H1 (cell line): ENCODE measurements around the gene PPP1R14C. TPM values are rescaled to one million over a fixed set of nuclear protein-coding genes. Genes with fewer than 3 reads are reported as not detected.
A peak's percentile ranks its signal among the peaks of the same experiment; 100 is the strongest.

Source experiments
- CTCF ChIA-PET: fragments of 300-600 bp; sonication (Branson Sonifier 250); formaldehyde crosslinking; loops from one replicate; lab custom pipeline; 2021; ENCODE audit not compliant: partially characterized antibody; lab: Charles Lee
- POLR2A ChIA-PET: fragments of 300-600 bp; sonication (Branson Sonifier 250); formaldehyde crosslinking; loops from one replicate; lab custom pipeline; 2021; ENCODE audit warnings: inconsistent platforms; ENCODE audit not compliant: partially characterized antibody; lab: Charles Lee
- DNase-seq, 2 experiments: peaks; one replicate each; pipeline versions ENCODE4 v3.0.0 to v3.0.0-alpha.2; 2010 to 2022; ENCODE audit warnings: low spot score in 2 of 2, low read depth in 1 of 2, mixed read lengths in 1 of 2
- FAIRE-seq: peaks from 2 replicates; lab custom pipeline; 2011; peaks lifted over from hg19 to GRCh38; lab: Jason Lieb, UNC
- H2AFZ ChIP-seq: 2 replicates; pipeline ENCODE4 v1.8.1; 2012; ENCODE audit warnings: low read length, inconsistent platforms
- H2AK5ac ChIP-seq: 2 replicates; pipeline ENCODE4 v1.6.1; 2013; ENCODE audit warnings: low read depth, low read length
- H2BK120ac ChIP-seq: replicated peaks from 2 replicates; pipeline ENCODE3; 2013; ENCODE audit warnings: low read depth, low read length, inconsistent platforms
- H2BK12ac ChIP-seq: 2 replicates; pipeline ENCODE4 v1.6.1; 2013; ENCODE audit warnings: low read depth, low read length
- H2BK15ac ChIP-seq: 2 replicates; pipeline ENCODE4 v1.6.1; 2013; ENCODE audit warnings: low read length
- H2BK20ac ChIP-seq: 2 replicates; pipeline ENCODE4 v1.6.1; 2013; ENCODE audit warnings: low read length
- H2BK5ac ChIP-seq: 2 replicates; pipeline ENCODE4 v1.6.1; 2013; ENCODE audit warnings: low read depth, low read length
- H3K14ac ChIP-seq: 2 replicates; pipeline ENCODE4 v1.6.1; 2013; ENCODE audit warnings: inconsistent platforms; ENCODE audit not compliant: insufficient read length
- H3K18ac ChIP-seq: 2 replicates; pipeline ENCODE4 v1.6.1; 2013; ENCODE audit warnings: low read length; ENCODE audit errors: extremely low read depth
- H3K23ac ChIP-seq: 2 replicates; pipeline ENCODE4 v1.6.1; 2013; ENCODE audit warnings: inconsistent platforms; ENCODE audit not compliant: insufficient read length
- H3K23me2 ChIP-seq: 2 replicates; pipeline ENCODE4 v1.6.1; 2013; ENCODE audit warnings: low read depth, low read length
- H3K27ac ChIP-seq: 2 replicates; pipeline ENCODE4 v1.6.1; 2011; ENCODE audit warnings: low read depth, low read length, inconsistent platforms
- H3K27me3 ChIP-seq, 4 experiments: replicated peaks in 1 of 4; 1 replicate in 1 of 4; 2 replicates in 3 of 4; pipeline versions ENCODE4 v1.6.1 to v1.8.1; 2011 to 2013; ENCODE audit warnings: low read length in 3 of 4, mild to moderate bottlenecking in 3 of 4, inconsistent platforms in 2 of 4, mixed read lengths in 2 of 4, moderate library complexity in 1 of 4; ENCODE audit not compliant: control insufficient read depth in 3 of 4, insufficient read depth in 3 of 4; ENCODE audit errors: extremely low read depth in 1 of 4
- H3K36me3 ChIP-seq, 4 experiments: 2 replicates each; pipeline versions ENCODE4 v1.6.1 to v1.8.1; 2011 to 2013; ENCODE audit warnings: mild to moderate bottlenecking in 4 of 4, low read length in 3 of 4, moderate library complexity in 2 of 4, control low read depth in 1 of 4, inconsistent platforms in 1 of 4; ENCODE audit not compliant: insufficient read depth in 4 of 4, control insufficient read depth in 2 of 4
- H3K4ac ChIP-seq: replicated peaks from 2 replicates; pipeline ENCODE3; 2013; ENCODE audit warnings: low read length, low read depth, mixed read lengths, inconsistent platforms; ENCODE audit not compliant: insufficient read length
- H3K4me1 ChIP-seq, 4 experiments: replicated peaks in 1 of 4; 1 replicate in 1 of 4; 2 replicates in 3 of 4; pipeline versions ENCODE4 v1.6.1 to v1.8.1; 2011 to 2013; ENCODE audit warnings: low read length in 3 of 4, inconsistent platforms in 2 of 4, mixed read lengths in 1 of 4; ENCODE audit not compliant: insufficient read depth in 4 of 4, control insufficient read depth in 3 of 4
- H3K4me2 ChIP-seq, 2 experiments: 2 replicates each; pipeline versions ENCODE4 v1.6.1 to v1.8.1; 2011 to 2013; ENCODE audit warnings: low read depth in 2 of 2, low read length in 2 of 2, control low read depth in 1 of 2, inconsistent platforms in 1 of 2, mild to moderate bottlenecking in 1 of 2; ENCODE audit not compliant: insufficient read depth in 1 of 2
- H3K4me3 ChIP-seq, 4 experiments: fragments of 200-600, 300-600 bp in 1 of 4; sonication (generic), shearing (Covaris generic), sonication (Bioruptor Twin) in 1 of 4; 2 replicates each; pipeline versions ENCODE4 v1.5.1 to v1.8.1; 2011 to 2016; ENCODE audit warnings: low read length in 4 of 4, low read depth in 3 of 4, control low read depth in 2 of 4, inconsistent platforms in 2 of 4, mild to moderate bottlenecking in 2 of 4, mixed read lengths in 1 of 4, moderate library complexity in 1 of 4; ENCODE audit not compliant: insufficient read depth in 2 of 4; ENCODE audit errors: extremely low read depth in 1 of 4
- H3K56ac ChIP-seq: replicated peaks from 2 replicates; pipeline ENCODE3; 2013; ENCODE audit warnings: low read depth, mild to moderate bottlenecking, mixed read lengths, low read length, inconsistent platforms; ENCODE audit not compliant: insufficient read length
- H3K79me1 ChIP-seq: 2 replicates; pipeline ENCODE4 v1.6.1; 2013; ENCODE audit warnings: low read depth, low read length, control low read depth
- H3K79me2 ChIP-seq, 2 experiments: 2 replicates each; pipeline versions ENCODE4 v1.6.1 to v1.8.1; 2012 to 2013; ENCODE audit warnings: low read length in 2 of 2, mild to moderate bottlenecking in 2 of 2, inconsistent platforms in 1 of 2; ENCODE audit not compliant: insufficient read depth in 2 of 2, control insufficient read depth in 1 of 2
- H3K9ac ChIP-seq, 4 experiments: replicated peaks in 1 of 4; 1 replicate in 1 of 4; 2 replicates in 3 of 4; pipeline versions ENCODE4 v1.6.1 to v1.8.1; 2011 to 2013; ENCODE audit warnings: low read depth in 3 of 4, low read length in 3 of 4, control low read depth in 2 of 4, mild to moderate bottlenecking in 2 of 4, moderate library complexity in 2 of 4, inconsistent platforms in 1 of 4; ENCODE audit errors: extremely low read depth in 1 of 4
- H3K9me3 ChIP-seq, 2 experiments: 2 replicates each; pipeline versions ENCODE4 v1.6.1 to v1.8.1; 2012 to 2013; ENCODE audit warnings: mild to moderate bottlenecking in 2 of 2, moderate library complexity in 2 of 2, control low read depth in 1 of 2, inconsistent platforms in 1 of 2, low read depth in 1 of 2, low read length in 1 of 2, mixed read lengths in 1 of 2; ENCODE audit not compliant: insufficient read depth in 2 of 2
- H4K20me1 ChIP-seq, 2 experiments: replicated peaks in 1 of 2; 2 replicates each; pipeline versions ENCODE3 to v1.8.1; 2011 to 2013; ENCODE audit warnings: inconsistent platforms in 2 of 2, low read length in 2 of 2, mild to moderate bottlenecking in 1 of 2; ENCODE audit not compliant: insufficient read depth in 2 of 2, control insufficient read depth in 1 of 2
- H4K5ac ChIP-seq: 2 replicates; pipeline ENCODE4 v1.6.1; 2013; ENCODE audit warnings: low read length, low read depth, mixed read lengths, inconsistent platforms; ENCODE audit not compliant: insufficient read length
- H4K8ac ChIP-seq: 2 replicates; pipeline ENCODE4 v1.8.0; 2013; ENCODE audit warnings: mild to moderate bottlenecking, moderate library complexity, low read length, inconsistent platforms; ENCODE audit not compliant: insufficient read depth; ENCODE audit errors: extremely low read depth
- H4K91ac ChIP-seq: replicated peaks from 2 replicates; pipeline ENCODE3; 2013; ENCODE audit warnings: low read length, mixed read lengths, inconsistent platforms; ENCODE audit not compliant: insufficient read length
- BACH1 ChIP-seq: IDR thresholded peaks from 2 replicates; pipeline ENCODE4 v1.6.1; 2012; ENCODE audit warnings: low read length, improper control_type of control experiment
- CBX8 ChIP-seq: fragments of 300-800, 300-1000 bp; sonication (generic); IDR thresholded peaks from 2 replicates; pipeline ENCODE4 v1.7.1; 2016; ENCODE audit warnings: low read depth, low read length, borderline replicate concordance
- CHD1 ChIP-seq: IDR thresholded peaks from 2 replicates; pipeline ENCODE4 v1.6.1; 2012; ENCODE audit warnings: low read depth, low read length, improper control_type of control experiment
- CTBP2 ChIP-seq: IDR thresholded peaks from 2 replicates; pipeline ENCODE4 v1.7.0; 2011; ENCODE audit warnings: borderline replicate concordance, mild to moderate bottlenecking, moderate library complexity, mixed read lengths, low read length; ENCODE audit not compliant: insufficient read depth, insufficient read length
- EGR1 ChIP-seq: IDR thresholded peaks from 2 replicates; pipeline ENCODE4 v1.6.1; 2011; ENCODE audit warnings: low read depth, low read length, borderline replicate concordance
- EP300 ChIP-seq, 2 experiments: IDR thresholded peaks; 1 replicate in 1 of 2; 2 replicates in 1 of 2; pipeline ENCODE4 v1.6.1; 2011 to 2012; ENCODE audit warnings: low read depth in 2 of 2, low read length in 2 of 2, mild to moderate bottlenecking in 2 of 2, borderline replicate concordance in 1 of 2, inconsistent platforms in 1 of 2, moderate library complexity in 1 of 2
- FOSL1 ChIP-seq: IDR thresholded peaks from 2 replicates; pipeline ENCODE4 v1.6.1; 2011; ENCODE audit warnings: mild to moderate bottlenecking, low read depth, low read length, moderate library complexity; ENCODE audit not compliant: insufficient read depth
- JUND ChIP-seq: IDR thresholded peaks from 2 replicates; pipeline ENCODE4 v1.6.1; 2011; ENCODE audit warnings: mild to moderate bottlenecking, improper control_type of control experiment, low read length
- POLR2AphosphoS5 ChIP-seq: IDR thresholded peaks from 2 replicates; pipeline ENCODE4 v1.6.1; 2011; ENCODE audit warnings: low read depth, low read length
- TEAD4 ChIP-seq: IDR thresholded peaks from 2 replicates; pipeline ENCODE4 v1.6.1; 2012; ENCODE audit warnings: low read depth, low read length, inconsistent platforms, mixed read lengths
- WGBS, 2 experiments: shearing (Covaris generic) in 1 of 2; methylation state at CpG; one replicate each; pipeline versions ENCODE4 v1.1.6 to v1.1.7; 2013 to 2015; ENCODE audit warnings: low lambda C conversion rate in 2 of 2, mixed read lengths in 2 of 2, inconsistent platforms in 1 of 2, low coverage in 1 of 2, missing lambda C conversion rate in 1 of 2; ENCODE audit not compliant: insufficient replicate concordance in 2 of 2, insufficient coverage in 1 of 2, insufficient read length in 1 of 2; ENCODE audit errors: extremely low coverage in 1 of 2, missing lambda C conversion rate in 1 of 2; 5-methylcytosine and 5-hydroxymethylcytosine counted together
- polyA plus RNA-seq, 7 experiments: library from polyadenylated mRNA; depleted of rRNA in 3 of 7; stranded (reverse) in 5 of 7; unstranded in 2 of 7; fragments of >200 nt in 5 of 7; fragments of 200-250 nt in 2 of 7; gene quantifications; 1 replicate in 5 of 7; 2 replicates in 1 of 7; 4 replicates in 1 of 7; pipeline versions ENCODE4 v1.2.1 to v1.2.3, GENCODE V29; 2011 to 2013; ENCODE audit warnings: missing spikeins in 2 of 7, mixed read lengths in 2 of 7
- total RNA-seq: library from RNA; stranded (reverse); fragmentation: NEBNext Ultra II Directional; extraction: Animal tissue kit (Norgen Biotek cat#: 25700); gene quantifications from 2 replicates; pipeline ENCODE4 v1.2.1, GENCODE V29; 2021
- TF ChIP-seq, protein P1 (sequence below): IDR thresholded peaks from 2 replicates; pipeline ENCODE4 v1.6.1; 2011; ENCODE audit warnings: low read length, improper control_type of control experiment

Gene PPP1R14C
- total and polyA plus RNA-seq, 2 of the 8 experiments (the other 6 are each of a cell fraction or from before 2014, with no cell fraction given) = 0.30 to 0.61 TPM

DNA sequence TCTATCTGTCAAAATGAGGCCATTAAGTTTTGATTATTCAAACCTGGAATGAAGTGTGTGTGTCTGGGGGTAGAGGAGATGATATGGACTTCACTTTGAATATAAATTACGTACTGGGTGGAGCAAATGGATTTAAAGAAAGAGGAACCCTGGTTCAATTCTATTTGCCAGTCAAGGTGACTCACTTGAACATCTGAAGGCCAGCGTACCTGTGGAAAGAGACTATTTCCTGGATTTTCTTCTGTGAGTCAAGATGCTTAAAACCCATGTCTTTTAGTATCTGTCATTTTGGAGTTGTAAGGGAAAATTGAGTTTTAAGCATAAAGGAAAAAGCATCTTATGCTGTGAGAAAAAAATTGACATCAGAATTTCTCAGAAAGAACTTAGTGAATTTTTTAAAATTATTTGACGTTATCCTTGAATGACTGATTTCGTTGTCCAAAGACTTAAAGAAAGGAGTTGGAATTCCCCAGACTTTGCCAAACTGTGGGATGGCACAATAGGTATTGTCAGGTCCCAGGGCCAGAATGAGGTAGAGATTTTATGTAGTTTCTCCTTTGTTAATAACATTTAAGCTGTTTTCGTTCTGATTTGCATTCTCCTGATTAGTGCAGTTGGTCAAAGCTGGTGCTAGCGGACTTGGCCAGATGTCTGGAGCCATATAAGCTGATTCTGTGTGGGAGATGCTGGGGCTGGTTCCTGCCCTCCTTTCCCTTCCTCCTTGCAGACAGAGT is 2.4 kb upstream of the PPP1R14C start:
- H3K56ac ChIP-seq = no peak overlapping the region
- peaks cover 9% of the 10 kb centered on the region; the same call in 1 of the 2 replicates for H3K23me2 ChIP-seq
- H3K27me3 ChIP-seq = peaks cover 28 to 48% (median 39%) of the 10 kb centered on the region in 4 experiments
- no peak overlapping the region for H2BK20ac ChIP-seq
- no peak overlapping the region for H2BK120ac ChIP-seq
- ChIA-PET CTCF (interaction anchor here (0.7 to 1.8 kb wide), 2 partner anchors 70 to 279 kb away, joined by 3 to 6 read pairs; no protein-coding TSS in a partner anchor), POLR2A (no interaction called here)
- no peak overlapping the region for H4K8ac ChIP-seq
- H3K4me3 ChIP-seq = no peak overlapping the region
- 91% methylated on average over 6 of the region's 6 CpGs; no CpG with 5 or more reads in 1 of the 2 experiments for WGBS, 2 experiments
- 0 out of 4 replicates have a peak overlapping the region, but pooled peaks of 1 of the 2 experiments have one; percentile 4 for H3K4me2 ChIP-seq
- no peak overlapping the region for H3K14ac ChIP-seq
- no peak overlapping the region for H3K23ac ChIP-seq
- no peak overlapping the region for H3K18ac ChIP-seq
- no peak overlapping the region for H2BK12ac ChIP-seq
- H3K4me1 ChIP-seq = peaks cover 0 to 4% (median under 1%) of the 10 kb centered on the region in 4 experiments; a peak in 2 of 7 replicates
- DNase-seq (no peak), FAIRE-seq (no peak)
- H2BK15ac ChIP-seq = no peak overlapping the region
- H3K27ac ChIP-seq = no peak overlapping the region
- no peak overlapping the region for H3K4ac ChIP-seq
- H4K91ac ChIP-seq = no peak overlapping the region
- H3K79me1 ChIP-seq = no peaks in the 10 kb centered on the region
- H3K9ac ChIP-seq = no peak overlapping the region
- no peak overlapping the region for H2BK5ac ChIP-seq
- peaks cover 0 to 4% (median 0%) of the 10 kb centered on the region in 4 experiments; a peak in 1 of 8 replicates for H3K36me3 ChIP-seq
- no peaks in the 10 kb centered on the region for H3K79me2 ChIP-seq
- H2AFZ ChIP-seq = no peak overlapping the region
- H4K5ac ChIP-seq = no peak overlapping the region
- no peaks in the 10 kb centered on the region for H3K9me3 ChIP-seq
- peaks cover 0 to 4% of the 10 kb centered on the region in 2 experiments for H4K20me1 ChIP-seq
- H2AK5ac ChIP-seq = no peak overlapping the region
- no peak for TF ChIP-seq POLR2AphosphoS5
- no peak for TF ChIP-seq CBX8
- TF ChIP-seq JUND = no peak
- no peak for TF ChIP-seq BACH1
- no peak for TF ChIP-seq CHD1
- TF ChIP-seq FOSL1 = no peak
- no peak for TF ChIP-seq CTBP2
- TF ChIP-seq, protein P1, sequence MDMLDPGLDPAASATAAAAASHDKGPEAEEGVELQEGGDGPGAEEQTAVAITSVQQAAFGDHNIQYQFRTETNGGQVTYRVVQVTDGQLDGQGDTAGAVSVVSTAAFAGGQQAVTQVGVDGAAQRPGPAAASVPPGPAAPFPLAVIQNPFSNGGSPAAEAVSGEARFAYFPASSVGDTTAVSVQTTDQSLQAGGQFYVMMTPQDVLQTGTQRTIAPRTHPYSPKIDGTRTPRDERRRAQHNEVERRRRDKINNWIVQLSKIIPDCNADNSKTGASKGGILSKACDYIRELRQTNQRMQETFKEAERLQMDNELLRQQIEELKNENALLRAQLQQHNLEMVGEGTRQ = no peak
- no peak for TF ChIP-seq EGR1
- TF ChIP-seq TEAD4 = no peak
- TF ChIP-seq EP300 (IDR thresholded peaks at IDR 0.05; ENCODE audit: borderline replicate concordance in 1 of 2, low read depth in 2 of 2, low read length in 2 of 2) = no peak
